Measurements from ENCODE around the gene SND1. TPM values are rescaled to one million over a fixed set of nuclear protein-coding genes. Genes with fewer than 3 reads are reported as not detected.

The SND1 gene
- total and polyA plus RNA-seq, 10 of the 15 experiments (the other 5 are each of a cell fraction or from before 2014, with no cell fraction given) = 52.4 to 270 (median 146) TPM

- no peak for TF ChIP-seq E2F8 (IDR thresholded peaks at IDR 0.05; ENCODE audit: low read depth, partially characterized antibody)
- no peak for TF ChIP-seq NR2C1 (IDR thresholded peaks at IDR 0.05)
- TF ChIP-seq CBFB (IDR thresholded peaks at IDR 0.05; ENCODE audit: low read depth) = no peak
- TF ChIP-seq SIN3A (IDR thresholded peaks at IDR 0.05; ENCODE audit: low read depth, low read length) = no peak
- no peak for TF ChIP-seq ZZZ3 (IDR thresholded peaks at IDR 0.05; ENCODE audit: control insufficient read depth, insufficient read length, low read depth)
- no peak for TF ChIP-seq CHD2 (IDR thresholded peaks at IDR 0.05; ENCODE audit: borderline replicate concordance, low read depth, low read length)
- TF ChIP-seq MYC (IDR thresholded peaks at IDR 0.05; ENCODE audit: insufficient read depth, insufficient read length, insufficient replicate concordance, low read length, severe bottlenecking) = no peak
- TF ChIP-seq SIX5 (IDR thresholded peaks at IDR 0.05; ENCODE audit: low read depth, low read length, severe bottlenecking) = no peak
- no peak for TF ChIP-seq YBX1 (IDR thresholded peaks at IDR 0.05)
- TF ChIP-seq MTA2 (IDR thresholded peaks at IDR 0.05; ENCODE audit: low read depth) = no peak
- no peak for TF ChIP-seq IRF5 (IDR thresholded peaks at IDR 0.05; ENCODE audit: borderline replicate concordance)
- TF ChIP-seq RCOR1 (conservative IDR thresholded peaks at IDR 0.05; ENCODE audit: low read depth, low read length) = no peak
- no peak for TF ChIP-seq SMAD1 (IDR thresholded peaks at IDR 0.05; ENCODE audit: low read depth, partially characterized antibody)
Observed at GRCh38 chr7:127764681-127765080, 112.7 kb downstream of the SND1 start (continued).

All from GM12878 (cell line).